ENCODE measurements around the gene HNRNPM. TPM values are rescaled to one million over a fixed set of nuclear protein-coding genes. Genes with fewer than 3 reads are reported as not detected.
A peak's percentile ranks its signal among the peaks of the same experiment; 100 is the strongest.

Gene HNRNPM
- total RNA-seq, 4 donors from 2014 or later: 103 to 126 (median 116) TPM

DNA sequence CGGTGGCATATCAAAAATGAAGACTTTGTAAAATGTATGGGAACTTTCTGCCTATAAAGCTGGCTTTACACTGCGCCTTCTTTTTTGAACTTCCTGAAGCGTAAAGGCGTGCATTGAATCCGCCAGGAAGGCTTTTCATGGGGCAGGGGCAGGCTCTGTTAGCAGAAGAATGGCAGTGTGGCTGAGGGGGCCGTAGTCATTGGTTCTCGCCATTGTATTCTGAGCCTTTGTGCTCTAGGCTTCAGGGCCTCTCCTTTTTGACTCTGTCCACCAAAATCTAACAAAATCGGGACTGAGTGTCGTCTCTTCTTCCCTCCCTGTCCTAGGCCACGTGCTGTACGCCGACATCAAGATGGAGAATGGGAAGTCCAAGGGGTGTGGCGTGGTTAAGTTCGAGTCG, 43.6 kb downstream of the HNRNPM start:
- intact Hi-C loops (cut with DNase I): no loop called here
- 73% methylated on average over 15 of the region's 15 CpGs for WGBS
- H3K4me1 ChIP-seq: peaks cover 11 to 20% (median 15%) of the 10 kb centered on the region in 4 donors
- DNase-seq (ENCODE audit: extremely low spot score): no peak
- peaks cover 59 to 82% (median 75%) of the 10 kb centered on the region in 4 donors for H3K36me3 ChIP-seq
- TF ChIP-seq EP300 (IDR thresholded peaks at IDR 0.05) (no peak), POLR2A (IDR thresholded peaks at IDR 0.05; ENCODE audit: low read depth) (no peak), POLR2AphosphoS5 (IDR thresholded peaks at IDR 0.05) (no peak)
- TF ChIP-seq, protein P1, sequence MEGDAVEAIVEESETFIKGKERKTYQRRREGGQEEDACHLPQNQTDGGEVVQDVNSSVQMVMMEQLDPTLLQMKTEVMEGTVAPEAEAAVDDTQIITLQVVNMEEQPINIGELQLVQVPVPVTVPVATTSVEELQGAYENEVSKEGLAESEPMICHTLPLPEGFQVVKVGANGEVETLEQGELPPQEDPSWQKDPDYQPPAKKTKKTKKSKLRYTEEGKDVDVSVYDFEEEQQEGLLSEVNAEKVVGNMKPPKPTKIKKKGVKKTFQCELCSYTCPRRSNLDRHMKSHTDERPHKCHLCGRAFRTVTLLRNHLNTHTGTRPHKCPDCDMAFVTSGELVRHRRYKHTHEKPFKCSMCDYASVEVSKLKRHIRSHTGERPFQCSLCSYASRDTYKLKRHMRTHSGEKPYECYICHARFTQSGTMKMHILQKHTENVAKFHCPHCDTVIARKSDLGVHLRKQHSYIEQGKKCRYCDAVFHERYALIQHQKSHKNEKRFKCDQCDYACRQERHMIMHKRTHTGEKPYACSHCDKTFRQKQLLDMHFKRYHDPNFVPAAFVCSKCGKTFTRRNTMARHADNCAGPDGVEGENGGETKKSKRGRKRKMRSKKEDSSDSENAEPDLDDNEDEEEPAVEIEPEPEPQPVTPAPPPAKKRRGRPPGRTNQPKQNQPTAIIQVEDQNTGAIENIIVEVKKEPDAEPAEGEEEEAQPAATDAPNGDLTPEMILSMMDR (IDR thresholded peaks at IDR 0.05): no peak
- no peaks in the 10 kb centered on the region for H3K9me3 ChIP-seq
- peak overlapping the region in 1 of 4 donors; percentile 2 for H3K27ac ChIP-seq (replicated peaks in 1 of 4)
- no peaks in the 10 kb centered on the region for H3K27me3 ChIP-seq
- no peak overlapping the region for H3K4me3 ChIP-seq

DNA sequence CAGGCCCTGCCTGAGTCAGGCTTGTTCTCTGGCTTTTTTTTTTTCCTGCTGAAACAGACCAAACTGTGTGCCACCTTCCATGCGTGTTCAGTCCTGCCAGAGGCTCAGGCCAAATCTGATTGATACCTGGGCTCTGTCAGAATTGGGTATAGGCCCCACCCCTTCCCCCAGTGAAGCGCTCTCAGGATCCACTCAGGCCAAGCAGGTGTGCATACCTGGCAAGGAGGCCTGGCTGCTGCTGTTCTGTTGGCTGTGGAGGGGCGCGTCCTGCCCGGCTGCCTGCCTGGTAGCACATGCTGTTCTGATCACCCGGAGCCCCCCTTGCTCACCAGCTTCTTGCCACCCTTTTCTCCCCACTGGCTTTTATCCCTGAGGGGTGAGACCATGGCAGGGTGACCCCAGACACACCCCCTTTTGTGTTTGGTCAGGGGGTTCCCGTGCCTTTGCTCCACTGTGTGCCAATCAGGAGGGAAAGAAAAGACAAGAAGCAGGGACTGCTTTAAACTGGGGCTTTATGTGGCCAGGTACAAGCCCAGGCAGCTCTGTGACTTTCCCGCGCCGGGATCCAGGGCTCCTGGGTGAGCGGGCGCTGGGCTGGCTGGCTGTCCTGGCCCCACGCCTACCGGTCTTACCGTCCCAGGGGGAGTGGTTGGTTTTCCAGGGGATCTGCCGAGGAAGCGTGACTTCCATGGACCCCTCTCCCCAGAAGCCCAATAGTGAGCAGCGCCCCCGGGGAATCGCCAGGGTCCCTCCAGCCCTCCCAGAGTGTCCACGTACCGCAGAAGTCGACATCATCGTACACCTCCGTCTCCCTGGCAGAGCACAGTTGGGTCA, 45.0 kb downstream of the HNRNPM start:
- H3K4me1 ChIP-seq: peaks cover under 1 to 6% (median 2%) of the 10 kb centered on the region in 4 donors
- WGBS: 74% methylated on average over 7 of the region's 25 CpGs
- no peaks in the 10 kb centered on the region for H3K9me3 ChIP-seq
- H3K4me3 ChIP-seq: no peak overlapping the region
- H3K27ac ChIP-seq (replicated peaks in 1 of 4): no peak overlapping the region
- DNase-seq (ENCODE audit: extremely low spot score): no peak
- no peak for TF ChIP-seq POLR2A (IDR thresholded peaks at IDR 0.05; ENCODE audit: low read depth)
- no peak for TF ChIP-seq EP300 (IDR thresholded peaks at IDR 0.05)
- TF ChIP-seq POLR2AphosphoS5 (IDR thresholded peaks at IDR 0.05): no peak
- TF ChIP-seq, protein P1 (IDR thresholded peaks at IDR 0.05): no peak
- H3K36me3 ChIP-seq: peaks cover 48 to 70% (median 61%) of the 10 kb centered on the region in 4 donors
- no peaks in the 10 kb centered on the region for H3K27me3 ChIP-seq
- intact Hi-C loops (cut with DNase I): no loop called here

DNA sequence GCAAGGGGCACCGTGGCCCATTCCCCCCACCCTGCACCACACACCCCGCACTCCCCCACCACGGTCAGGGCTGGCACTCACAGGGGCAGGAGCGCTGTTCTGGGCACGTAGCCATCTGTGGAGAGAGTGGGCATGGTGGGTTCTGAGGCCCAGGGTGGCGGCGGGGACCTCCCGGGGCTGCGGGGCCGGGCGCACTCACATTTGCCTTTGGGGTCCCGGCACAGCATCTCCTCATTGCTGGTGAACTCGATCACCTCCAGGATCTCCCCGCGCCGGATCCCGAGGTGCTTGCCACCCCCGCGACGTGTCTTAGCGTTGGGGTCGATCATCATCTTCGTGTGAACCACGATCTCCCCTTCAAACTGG, 45.6 kb downstream of the HNRNPM start:
- Histone ChIP-seq H3K27me3 (no peaks in the 10 kb centered on the region), H3K4me1 (no peaks in the 10 kb centered on the region), H3K4me3 (no peak overlapping the region), H3K27ac (replicated peaks in 1 of 4) (no peak overlapping the region), H3K36me3 (peaks cover 45 to 64% (median 55%) of the 10 kb centered on the region in 4 donors), H3K9me3 (no peaks in the 10 kb centered on the region)
- DNase-seq (ENCODE audit: extremely low spot score): no peak
- intact Hi-C loops (cut with DNase I): no loop called here
- TF ChIP-seq POLR2AphosphoS5 (IDR thresholded peaks at IDR 0.05): no peak
- TF ChIP-seq, protein P1 (IDR thresholded peaks at IDR 0.05): no peak
- no peak for TF ChIP-seq POLR2A (IDR thresholded peaks at IDR 0.05; ENCODE audit: low read depth)
- TF ChIP-seq EP300 (IDR thresholded peaks at IDR 0.05): no peak
- WGBS: 88% methylated on average over 21 of the region's 24 CpGs

DNA sequence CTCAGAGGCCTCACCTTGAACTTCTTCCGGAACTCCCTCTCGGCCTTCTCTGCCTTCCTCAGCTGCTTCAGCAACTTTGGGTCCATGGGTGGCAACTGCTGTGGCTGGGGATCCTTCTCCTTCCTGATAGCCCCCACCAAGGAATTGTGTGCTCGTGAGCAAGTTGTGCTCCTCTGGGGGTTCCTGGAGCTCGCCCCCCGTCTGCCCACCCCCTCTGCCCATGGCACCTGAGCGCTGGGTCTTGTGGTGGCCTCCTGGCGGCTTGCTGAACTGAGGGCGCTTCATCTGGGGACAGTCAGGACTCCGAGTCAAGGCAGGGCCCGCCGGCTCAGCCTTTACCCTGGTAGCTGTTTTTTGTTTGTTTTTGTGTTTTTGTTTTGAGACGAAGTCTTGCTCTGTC, 46.1 kb downstream of the HNRNPM start:
- Histone ChIP-seq H3K9me3 (no peaks in the 10 kb centered on the region), H3K4me3 (no peak overlapping the region), H3K27me3 (no peaks in the 10 kb centered on the region), H3K27ac (replicated peaks in 1 of 4) (no peak overlapping the region), H3K4me1 (no peaks in the 10 kb centered on the region), H3K36me3 (peaks cover 40 to 59% (median 50%) of the 10 kb centered on the region in 4 donors)
- no peak for DNase-seq (ENCODE audit: extremely low spot score)
- no peak for TF ChIP-seq EP300 (IDR thresholded peaks at IDR 0.05)
- TF ChIP-seq, protein P1 (IDR thresholded peaks at IDR 0.05): no peak
- no peak for TF ChIP-seq POLR2A (IDR thresholded peaks at IDR 0.05; ENCODE audit: low read depth)
- no peak for TF ChIP-seq POLR2AphosphoS5 (IDR thresholded peaks at IDR 0.05)
- intact Hi-C loops (cut with DNase I): no loop called here
- 86% methylated on average over 12 of the region's 12 CpGs for WGBS

All from esophagus muscularis mucosa (tissue), 4 donors.